ENCODE data around the gene FAM20A. TPM values are rescaled to one million over a fixed set of nuclear protein-coding genes. Genes with fewer than 3 reads are reported as not detected.

The FAM20A gene
- total RNA-seq, 1 experiment from 2014 or later = not detected

- H3K4me2 ChIP-seq = no peak overlapping the region
Observed at GRCh38 chr17:68491381-68492231, 109.6 kb downstream of the FAM20A start.

GRCh38 chr17:68489919-68490318, 111.2 kb downstream of the FAM20A start:
- TF ChIP-seq, protein P1, sequence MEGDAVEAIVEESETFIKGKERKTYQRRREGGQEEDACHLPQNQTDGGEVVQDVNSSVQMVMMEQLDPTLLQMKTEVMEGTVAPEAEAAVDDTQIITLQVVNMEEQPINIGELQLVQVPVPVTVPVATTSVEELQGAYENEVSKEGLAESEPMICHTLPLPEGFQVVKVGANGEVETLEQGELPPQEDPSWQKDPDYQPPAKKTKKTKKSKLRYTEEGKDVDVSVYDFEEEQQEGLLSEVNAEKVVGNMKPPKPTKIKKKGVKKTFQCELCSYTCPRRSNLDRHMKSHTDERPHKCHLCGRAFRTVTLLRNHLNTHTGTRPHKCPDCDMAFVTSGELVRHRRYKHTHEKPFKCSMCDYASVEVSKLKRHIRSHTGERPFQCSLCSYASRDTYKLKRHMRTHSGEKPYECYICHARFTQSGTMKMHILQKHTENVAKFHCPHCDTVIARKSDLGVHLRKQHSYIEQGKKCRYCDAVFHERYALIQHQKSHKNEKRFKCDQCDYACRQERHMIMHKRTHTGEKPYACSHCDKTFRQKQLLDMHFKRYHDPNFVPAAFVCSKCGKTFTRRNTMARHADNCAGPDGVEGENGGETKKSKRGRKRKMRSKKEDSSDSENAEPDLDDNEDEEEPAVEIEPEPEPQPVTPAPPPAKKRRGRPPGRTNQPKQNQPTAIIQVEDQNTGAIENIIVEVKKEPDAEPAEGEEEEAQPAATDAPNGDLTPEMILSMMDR (conservative IDR thresholded peaks at IDR 0.05) = no peak
- no peak for TF ChIP-seq EZH2 (IDR thresholded peaks at IDR 0.05; ENCODE audit: low read depth)
- Histone ChIP-seq H3K27ac (no peak overlapping the region), H3K9me2 (ENCODE audit: insufficient read depth) (no peaks in the 10 kb centered on the region), H3K36me3 (ENCODE audit: low read depth) (no peaks in the 10 kb centered on the region), H2AFZ (no peak overlapping the region), H3K79me2 (ENCODE audit: low read depth) (no peaks in the 10 kb centered on the region), H3K4me3 (no peak overlapping the region), H3K4me1 (replicated peaks; ENCODE audit: insufficient read depth) (no peaks in the 10 kb centered on the region), H3F3A (ENCODE audit: insufficient read depth, low read depth) (no peaks in the 10 kb centered on the region), H3K27me3 (ENCODE audit: insufficient read depth, low read depth) (peaks cover 13% of the 10 kb centered on the region), H4K20me1 (ENCODE audit: insufficient read depth) (no peaks in the 10 kb centered on the region), H3K9me3 (ENCODE audit: insufficient read depth, low read depth) (no peaks in the 10 kb centered on the region), H3K4me2 (no peak overlapping the region)
- intact Hi-C loops (cut with micrococcal nuclease; ENCODE audit: unreplicated experiment) = no loop called here
- POLR2A ChIA-PET (ENCODE audit: unreplicated experiment) = no interaction called here
- DNase-seq = no peak
- no TSS peak for BruUV-seq (replicated peaks)
- CTCF ChIA-PET = no interaction called here

More at GRCh38 chr17:68491381-68492231, 109.6 kb downstream of the FAM20A start:
- Histone ChIP-seq H3K4me3 (no peak overlapping the region), H3F3A (ENCODE audit: insufficient read depth, low read depth) (no peaks in the 10 kb centered on the region), H3K27me3 (ENCODE audit: insufficient read depth, low read depth) (no peaks in the 10 kb centered on the region; the same call in 1 of the 2 replicates), H3K36me3 (ENCODE audit: low read depth) (no peaks in the 10 kb centered on the region), H2AFZ (no peak overlapping the region), H3K79me2 (ENCODE audit: low read depth) (no peaks in the 10 kb centered on the region), H3K4me1 (replicated peaks; ENCODE audit: insufficient read depth) (no peaks in the 10 kb centered on the region), H3K27ac (no peak overlapping the region), H3K9me2 (ENCODE audit: insufficient read depth) (no peaks in the 10 kb centered on the region), H3K9me3 (ENCODE audit: insufficient read depth, low read depth) (no peaks in the 10 kb centered on the region), H4K20me1 (ENCODE audit: insufficient read depth) (no peaks in the 10 kb centered on the region)
- DNase-seq = peak in 1 of 2 experiments; percentile 14
- intact Hi-C loops (cut with micrococcal nuclease; ENCODE audit: unreplicated experiment) = no loop called here
- ChIA-PET POLR2A (ENCODE audit: unreplicated experiment) (no interaction called here), CTCF (no interaction called here)
- TF ChIP-seq, protein P1 (conservative IDR thresholded peaks at IDR 0.05) = no peak
- no peak for TF ChIP-seq EZH2 (IDR thresholded peaks at IDR 0.05; ENCODE audit: low read depth)
- no TSS peak for BruUV-seq (replicated peaks)

Other genes with a start within 250 kb of the FAM20A start
- 10.0 and 11.2 TPM in 2 replicates for gene WIPI1, start 143.9 kb downstream of the FAM20A start, total RNA-seq (2021)
- 161 and 181 TPM in 2 replicates for gene PRKAR1A, start 88.9 kb downstream of the FAM20A start, total RNA-seq (2021)

Data from PC-9 (cell line).